T-helper 1 cell (primary cell): ENCODE data around the gene SPRN.
"Not testable (repeated sequence)": the region's sequence is repeated elsewhere in the genome, so short reads cannot be mapped to it uniquely, and the experiment has no call there.

ENCODE experiments used
- DNase-seq, 5 donors: peaks; one replicate each; pipeline ENCODE4 v3.0.0-alpha.2; 2012 to 2020

Gene SPRN

GRCh38 chr10:133405272-133405671, 19.2 kb downstream of the SPRN start:
- DNase-seq, result no peak

- DNase-seq, result no peak
Observed at GRCh38 chr10:133403784-133404183, 20.6 kb downstream of the SPRN start.

- DNase-seq, result no peak
Observed at GRCh38 chr10:133403359-133403758, 21.1 kb downstream of the SPRN start.

GRCh38 chr10:133401981-133402725, 22.3 kb downstream of the SPRN start:
- DNase-seq, result no peak

- no peak for DNase-seq
Observed at GRCh38 chr10:133401500-133401899, 22.9 kb downstream of the SPRN start.

- DNase-seq, result peak in 1 of 5 donors; percentile 53
Observed at GRCh38 chr10:133400624-133401424, 23.6 kb downstream of the SPRN start.

GRCh38 chr10:133399123-133399601, 25.3 kb downstream of the SPRN start:
- no peak for DNase-seq

- no peak for DNase-seq
Observed at GRCh38 chr10:133397938-133398337, 26.5 kb downstream of the SPRN start.

- DNase-seq, result no peak
Observed at GRCh38 chr10:133396035-133396624, 28.3 kb downstream of the SPRN start.

- no peak for DNase-seq
Observed at GRCh38 chr10:133394801-133395221, 29.6 kb downstream of the SPRN start.

- peak in 4 of 5 donors; percentile 89 to 93 (median 91) for DNase-seq
Observed at GRCh38 chr10:133394064-133394663, 30.3 kb downstream of the SPRN start, which contains the start of gene MTG1. TSS of gene MTG1 (plus strand) at chr10:133394157. CDS start at chr10:133394221, 64 bp downstream.

- peak in 1 of 5 donors; percentile 92 for DNase-seq
Observed at GRCh38 chr10:133393401-133394063, 30.9 kb downstream of the SPRN start.

- no peak for DNase-seq
Observed at GRCh38 chr10:133391761-133392518, 32.5 kb downstream of the SPRN start.

- no peak for DNase-seq
Observed at GRCh38 chr10:133391249-133391635, 33.2 kb downstream of the SPRN start.

GRCh38 chr10:133390597-133391248, 33.7 kb downstream of the SPRN start:
- no peak for DNase-seq

- peak in 3 of 5 donors; percentile 14 to 69 (median 15) for DNase-seq
Observed at GRCh38 chr10:133388973-133389818, 35.2 kb downstream of the SPRN start.

- DNase-seq, result no peak
Observed at GRCh38 chr10:133388236-133388972, 36.0 kb downstream of the SPRN start.

GRCh38 chr10:133386951-133387350, 37.5 kb downstream of the SPRN start:
- not testable (repeated sequence) for DNase-seq

GRCh38 chr10:133385214-133385613, 39.2 kb downstream of the SPRN start:
- no peak for DNase-seq
